ENCODE measurements around the gene ACTN4.

GRCh38 chr19:38778733-38779132 lies 131.3 kb downstream of the ACTN4 start:
- TF ChIP-seq CTCF (conservative IDR thresholded peaks at IDR 0.05 in 1 of 2, IDR thresholded peaks at IDR 0.05 in 1 of 2; ENCODE audit: low read depth in 1 of 2, low read length in 2 of 2) = no peak
- no peak for TF ChIP-seq EZH2 (IDR thresholded peaks at IDR 0.05; ENCODE audit: low read length, missing control alignments)

Data from fibroblast of lung (primary cell).